Inflammatory macrophage (primary cell): Measurements from ENCODE around the gene TBCD.

Experiments used
- DNase-seq, 2 donors: peaks; one replicate each; pipeline ENCODE4 v3.0.0-alpha.2; 2020 to 2022

The TBCD gene

DNA sequence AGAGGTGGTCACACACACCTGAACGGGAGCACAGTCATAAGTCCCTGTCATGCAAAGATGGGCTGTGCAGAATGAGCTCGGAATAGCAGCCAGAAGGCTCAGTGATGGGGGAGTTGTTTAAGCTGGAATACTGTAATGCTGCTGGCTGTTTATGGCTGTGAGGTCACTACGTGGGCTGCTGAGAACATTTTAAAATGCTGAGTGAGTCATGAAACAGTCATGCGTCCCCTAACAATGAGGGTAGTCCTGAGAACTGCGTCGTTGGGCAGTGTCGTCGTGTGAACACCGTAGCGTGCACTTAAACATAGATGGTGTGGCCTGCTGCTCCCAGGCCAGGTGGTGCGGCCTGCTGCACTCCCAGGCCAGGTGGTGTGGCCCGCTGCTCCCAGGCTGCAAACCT, 39.7 kb downstream of the TBCD start:
- DNase-seq: no peak

DNA sequence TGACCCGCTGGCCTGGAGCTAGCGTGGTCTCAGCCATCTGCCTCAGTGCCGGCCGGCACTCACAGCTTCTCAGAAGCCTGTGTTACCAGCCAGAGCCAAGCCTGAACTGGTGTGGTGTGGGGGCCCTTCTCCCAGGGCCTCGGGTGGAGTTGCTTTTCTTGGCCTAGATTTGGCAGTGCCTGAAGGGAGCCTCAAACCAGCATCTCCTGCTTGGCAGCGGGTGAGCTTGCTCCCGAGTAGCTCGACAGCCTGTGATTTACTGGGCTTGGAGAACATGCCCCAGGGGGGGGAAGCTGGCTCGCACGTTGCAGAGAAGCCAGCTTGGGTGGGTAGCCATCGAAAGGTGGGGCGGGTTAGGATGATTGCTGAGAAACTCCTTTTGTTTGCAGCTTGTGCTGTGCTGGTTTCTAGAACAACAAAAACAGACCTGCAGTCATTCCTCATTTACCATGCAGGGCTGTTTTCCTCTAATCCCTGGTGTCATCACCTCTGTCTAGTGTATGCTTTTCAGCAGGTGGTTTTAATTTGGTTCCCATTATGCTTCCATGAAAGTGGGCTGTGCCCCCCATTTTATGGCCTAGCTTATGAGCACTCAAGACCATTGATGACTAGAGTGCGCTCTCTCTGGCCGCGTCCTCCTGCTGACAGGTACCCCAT, 42.2 kb downstream of the TBCD start:
- no peak for DNase-seq

DNA sequence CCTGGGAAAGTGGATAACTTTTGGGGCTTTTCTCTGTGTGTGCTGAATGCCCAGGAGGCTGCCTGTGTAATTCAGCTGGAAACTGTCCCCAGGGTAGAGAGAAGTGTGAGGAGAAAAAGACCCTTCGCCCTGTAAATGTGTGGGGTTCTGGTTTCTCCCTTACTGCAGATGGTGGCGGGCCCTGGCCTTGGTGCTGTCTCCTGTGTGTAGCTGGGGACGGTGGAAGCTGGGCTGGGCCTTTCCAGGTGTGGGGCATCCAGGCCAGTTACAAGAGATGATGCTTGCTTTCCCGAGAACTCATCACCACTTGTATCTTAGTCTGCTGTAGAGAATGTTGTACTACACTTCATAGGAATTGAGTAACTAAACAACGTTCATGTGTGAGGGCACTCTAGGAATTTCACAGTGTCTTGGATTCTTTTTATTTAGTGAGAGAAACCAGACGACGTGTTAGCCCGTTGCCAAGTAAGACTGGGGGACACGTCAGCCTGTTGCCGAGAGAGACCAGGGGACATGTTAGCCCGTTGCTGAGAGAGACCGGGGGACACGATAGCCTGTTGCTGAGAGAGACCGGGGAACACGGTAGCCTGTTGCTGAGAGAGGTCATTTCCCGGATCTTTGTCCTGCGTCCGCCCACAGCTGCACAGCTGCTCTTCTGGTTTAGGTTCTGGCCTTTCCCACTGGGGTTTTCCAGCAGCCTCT, 43.1 kb downstream of the TBCD start:
- no peak for DNase-seq

DNA sequence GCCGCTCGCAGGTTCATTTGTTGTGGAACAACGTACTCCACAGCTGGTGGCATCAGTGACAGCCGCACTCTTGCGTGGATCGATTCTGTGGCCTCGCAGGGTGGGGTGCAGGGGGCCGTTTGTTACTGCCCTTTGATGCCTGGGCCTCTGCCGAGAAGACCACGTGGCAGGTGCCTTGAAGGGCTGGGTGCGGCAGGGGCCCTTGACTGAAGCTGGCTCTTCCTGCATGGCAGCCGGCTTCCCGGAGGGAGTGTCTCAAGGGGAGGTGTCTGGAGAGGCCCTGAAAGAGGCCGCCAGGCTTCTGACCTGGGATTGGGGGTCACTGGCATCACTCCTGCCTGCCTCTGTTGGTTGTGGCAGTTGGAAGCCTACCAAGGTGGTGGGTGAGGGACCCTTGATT, 43.8 kb downstream of the TBCD start:
- no peak for DNase-seq

DNA sequence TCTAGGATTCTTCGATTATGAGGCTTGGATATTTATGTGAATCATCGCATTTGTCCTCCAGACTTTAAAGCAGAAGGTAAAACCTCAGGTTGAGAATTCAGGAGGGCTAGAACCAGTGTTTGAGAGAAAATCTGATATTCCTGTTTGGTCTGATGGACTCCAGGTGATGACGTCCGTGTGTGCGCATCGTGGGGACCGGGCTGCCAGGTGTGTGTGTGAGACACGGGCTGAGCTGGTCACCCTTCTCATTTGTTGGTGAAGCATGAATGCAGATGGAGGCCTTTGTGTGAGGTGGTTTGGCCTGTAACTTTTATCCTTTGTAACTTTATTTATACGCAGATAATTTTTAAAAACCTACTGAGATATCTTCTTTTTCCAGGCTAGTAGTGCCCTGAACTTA, 45.2 kb downstream of the TBCD start:
- no peak for DNase-seq

DNA sequence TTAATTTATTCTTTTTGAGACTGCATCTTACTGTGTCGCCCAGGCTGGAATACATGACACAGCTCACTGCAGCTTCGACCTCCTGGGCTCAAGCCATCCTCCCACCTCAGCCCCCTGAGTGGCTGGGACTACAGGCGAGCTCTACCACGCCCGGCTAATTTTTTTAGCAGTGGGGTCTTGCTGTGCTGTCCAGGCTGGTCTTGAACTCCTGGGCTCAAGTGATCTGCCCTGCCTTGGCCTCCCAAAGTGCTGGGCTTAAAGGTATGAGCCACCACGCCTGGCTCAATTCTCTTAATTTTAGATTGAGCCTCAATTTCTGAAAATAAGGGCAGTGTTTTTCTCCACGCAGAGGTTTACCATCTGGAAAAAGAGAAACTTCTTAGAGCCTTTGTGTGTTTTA, 46.9 kb downstream of the TBCD start:
- DNase-seq: no peak

DNA sequence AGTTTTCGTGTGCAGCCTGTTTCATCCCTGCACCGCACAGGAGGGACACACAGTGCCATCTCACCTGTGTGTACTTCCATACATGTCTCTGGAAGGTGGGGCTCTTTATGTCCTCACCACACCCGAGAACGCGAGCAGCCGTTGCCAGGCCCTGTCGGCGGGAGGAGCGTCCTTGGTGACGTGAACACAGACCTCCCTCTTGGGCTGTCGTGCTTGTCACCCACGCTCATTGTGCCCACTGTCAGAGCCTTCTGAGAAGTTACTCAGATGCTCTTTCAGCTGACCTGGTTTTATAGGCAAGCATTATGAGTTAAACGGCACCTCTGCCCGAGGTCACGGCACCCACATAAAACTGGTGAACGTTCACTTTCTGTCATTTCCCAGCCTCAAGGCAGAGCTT, 47.7 kb downstream of the TBCD start:
- DNase-seq: no peak

DNA sequence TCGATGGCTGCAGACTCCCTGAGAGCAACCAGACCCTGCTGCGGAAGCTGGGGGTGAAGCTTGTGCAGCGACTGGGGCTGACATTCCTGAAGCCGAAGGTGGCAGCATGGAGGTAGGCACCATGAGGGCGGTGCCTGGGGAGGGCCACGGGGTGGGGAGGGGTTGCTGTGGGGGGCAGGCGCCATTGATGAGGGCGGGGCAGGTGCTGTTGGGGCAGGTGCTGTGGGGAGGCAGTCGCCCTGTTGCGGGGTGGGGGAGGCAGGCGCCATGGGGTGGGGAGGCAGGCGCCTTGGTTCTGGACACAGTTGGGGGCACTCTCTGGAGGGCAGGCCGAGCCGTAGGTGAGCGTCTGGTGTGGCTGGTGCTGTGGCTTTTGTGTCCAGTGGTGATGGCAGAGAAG, 49.0 kb downstream of the TBCD start:
- no peak for DNase-seq

DNA sequence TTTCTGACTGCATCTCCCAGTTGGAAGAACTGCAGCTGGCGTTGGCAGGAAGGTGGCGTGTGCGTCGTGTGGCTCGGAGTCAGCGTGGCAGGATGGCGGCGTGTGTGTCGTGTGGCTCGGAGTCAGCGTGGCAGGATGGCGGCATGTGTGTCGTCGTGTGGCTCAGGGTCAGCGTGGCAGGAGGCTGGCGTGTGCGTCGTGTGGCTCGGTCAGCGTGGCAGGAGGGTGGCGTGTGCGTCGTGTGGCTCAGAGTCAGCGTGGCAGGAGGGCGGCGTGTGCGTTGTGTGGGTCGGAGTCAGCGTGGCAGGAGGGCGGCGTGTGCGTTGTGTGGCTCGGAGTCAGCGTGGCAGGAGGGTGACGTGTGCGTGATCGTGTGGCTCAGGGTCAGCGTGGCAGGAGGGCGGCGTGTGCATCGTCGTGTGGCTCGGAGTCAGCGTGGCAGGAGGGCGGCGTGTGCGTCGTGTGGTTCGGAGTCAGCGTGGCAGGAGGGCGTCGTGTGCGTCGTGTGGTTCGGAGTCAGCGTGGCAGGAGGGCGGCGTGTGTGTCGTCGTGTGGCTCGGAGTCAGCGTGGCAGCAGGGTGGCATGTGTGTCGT, 49.6 kb downstream of the TBCD start:
- DNase-seq: no peak

DNA sequence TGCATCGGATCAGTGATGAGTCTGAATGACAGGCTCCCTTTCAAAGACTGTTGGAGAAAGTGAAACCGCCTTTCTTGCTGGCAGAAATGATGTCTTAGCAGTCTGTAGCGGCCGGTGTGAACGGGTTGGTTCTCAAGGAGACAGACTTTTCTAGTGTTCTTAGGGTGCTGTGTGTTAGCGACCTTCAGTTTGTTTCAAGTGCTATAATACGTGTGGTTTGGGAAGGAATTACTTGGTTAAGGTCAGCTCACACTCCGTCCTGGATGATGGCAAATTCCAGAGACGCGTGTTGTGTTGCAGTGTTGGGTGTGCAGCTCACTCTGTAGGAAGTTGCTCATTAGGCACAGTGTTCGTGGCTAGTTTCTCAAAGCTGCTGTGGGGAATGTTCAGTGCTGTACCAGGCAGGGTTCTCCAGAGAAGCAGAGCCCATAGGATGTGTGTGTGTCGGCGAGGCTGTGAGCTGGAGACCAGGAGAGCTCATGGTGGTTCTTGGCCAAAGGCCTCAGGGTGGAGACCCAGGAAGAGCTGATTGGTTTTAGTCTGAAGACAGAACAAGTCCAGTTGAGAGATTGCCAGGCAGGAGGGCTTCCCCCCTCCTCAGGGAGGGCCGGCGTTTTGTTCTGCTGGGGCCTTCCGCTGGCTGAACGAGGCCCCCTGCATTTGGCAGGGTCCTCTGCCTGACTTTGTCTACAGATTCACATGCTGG, 50.4 kb downstream of the TBCD start:
- DNase-seq: no peak

DNA sequence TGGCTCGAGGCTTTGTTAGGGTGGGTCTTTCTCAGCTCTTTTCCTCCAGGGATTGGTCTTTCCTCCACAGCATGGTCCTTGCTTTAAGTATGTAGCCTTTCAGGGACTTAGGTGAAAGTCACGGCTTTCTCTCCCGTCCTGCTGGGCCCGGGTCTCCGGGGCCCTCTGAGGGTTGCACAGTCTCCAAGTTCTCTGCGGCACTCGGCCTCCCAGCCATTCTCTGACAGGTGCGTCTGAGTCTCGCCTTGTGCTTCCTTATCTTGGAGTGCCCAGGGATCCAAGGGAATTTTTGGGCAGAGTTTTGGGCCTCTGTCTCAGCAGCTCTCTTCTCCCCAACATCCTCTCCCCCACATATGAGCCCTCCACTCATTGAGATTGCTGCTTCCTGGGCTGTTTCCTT, 51.3 kb downstream of the TBCD start:
- DNase-seq: no peak

DNA sequence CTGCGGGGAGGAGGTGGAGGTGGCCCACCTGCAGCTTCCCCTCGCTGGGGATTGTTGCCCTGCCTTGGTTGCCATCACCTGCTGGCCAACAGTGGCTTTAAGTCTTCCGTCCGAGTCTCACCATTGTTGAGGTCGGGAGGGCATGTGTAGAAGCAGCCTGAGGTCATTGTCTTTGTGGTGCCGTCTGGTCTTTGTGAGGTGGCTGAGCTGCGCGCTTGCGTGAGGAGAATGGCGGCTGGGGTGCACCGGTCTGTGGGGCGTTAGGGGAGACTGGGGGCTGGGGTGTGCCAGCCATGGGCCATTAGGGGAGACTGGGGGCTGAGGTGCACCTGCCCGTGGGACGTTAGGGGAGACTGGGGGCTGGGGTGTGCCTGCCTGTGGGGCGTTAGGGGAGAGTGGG, 51.7 kb downstream of the TBCD start:
- no peak for DNase-seq

DNA sequence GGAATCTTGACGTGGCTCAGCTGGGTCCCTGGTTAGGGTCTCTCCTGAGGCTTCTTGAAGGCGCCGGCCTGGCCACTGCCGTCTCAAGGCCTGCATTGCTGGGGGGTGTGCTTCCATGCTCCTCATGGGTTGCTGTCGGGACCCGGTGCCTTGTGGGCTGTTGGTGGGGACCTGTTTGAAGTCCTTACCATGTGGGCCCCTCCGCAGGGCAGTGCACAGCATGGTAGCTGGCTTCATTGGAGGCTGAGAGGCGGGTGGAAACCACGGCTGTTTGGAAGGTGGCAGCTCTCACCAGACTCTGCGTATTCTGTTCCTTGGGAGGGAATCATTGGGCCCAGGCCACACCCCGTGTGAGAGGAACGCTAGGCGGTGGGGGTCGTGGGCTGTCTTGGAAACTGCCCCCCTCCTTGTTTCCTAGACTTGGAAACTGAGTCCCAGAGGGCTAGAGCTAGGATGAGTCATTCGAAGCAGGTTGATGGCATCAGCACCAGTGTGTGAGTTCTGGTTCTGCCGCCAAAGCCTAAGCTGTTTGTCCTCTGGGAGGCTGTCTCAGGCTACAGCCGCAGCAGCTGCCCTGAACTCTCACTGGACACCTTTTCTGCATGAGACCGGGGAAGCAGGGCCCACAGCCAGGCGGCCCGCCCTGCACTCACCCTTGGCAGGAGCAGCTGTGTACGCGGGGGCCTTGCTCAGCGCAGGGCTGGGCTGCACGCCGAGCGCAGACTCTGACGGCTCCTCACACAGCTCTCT, 52.8 kb downstream of the TBCD start:
- no peak for DNase-seq

DNA sequence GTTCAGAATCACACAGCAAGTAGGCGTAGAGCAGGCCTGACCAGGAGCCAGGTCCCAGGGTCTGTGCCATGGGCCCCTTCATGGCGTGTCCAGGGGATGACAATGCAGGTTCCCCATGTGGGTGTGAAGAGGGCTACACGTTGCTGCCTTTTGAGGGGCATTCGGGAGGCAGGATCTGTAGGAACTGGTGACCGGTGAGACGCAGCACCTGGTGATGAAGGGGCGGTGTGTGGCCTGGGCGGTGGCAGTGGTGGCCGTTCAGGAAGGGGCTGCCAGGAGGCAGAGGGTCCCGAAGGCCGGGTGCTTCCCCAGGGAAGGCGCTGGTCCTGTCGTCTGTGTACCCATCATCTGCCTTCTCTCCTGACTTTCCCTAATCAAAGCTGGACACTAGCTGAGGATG, 53.4 kb downstream of the TBCD start:
- DNase-seq: no peak

DNA sequence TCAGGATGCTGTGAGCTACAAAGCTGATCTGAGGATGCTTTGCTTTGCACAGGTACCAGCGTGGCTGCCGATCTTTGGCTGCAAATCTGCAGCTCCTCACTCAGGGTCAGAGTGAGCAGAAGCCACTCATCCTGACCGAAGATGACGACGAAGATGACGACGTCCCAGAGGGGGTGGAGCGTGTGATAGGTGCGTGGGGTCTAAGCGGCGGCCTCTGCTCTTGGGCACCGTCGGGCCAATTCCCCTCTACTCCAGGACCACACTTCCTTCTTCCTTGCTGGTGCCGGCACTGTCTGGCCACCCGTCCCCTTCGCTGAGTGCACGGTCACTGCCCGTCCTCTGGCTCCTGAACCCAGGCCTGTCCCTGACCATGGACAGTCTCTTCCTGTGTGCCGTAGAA, 54.0 kb downstream of the TBCD start:
- no peak for DNase-seq

DNA sequence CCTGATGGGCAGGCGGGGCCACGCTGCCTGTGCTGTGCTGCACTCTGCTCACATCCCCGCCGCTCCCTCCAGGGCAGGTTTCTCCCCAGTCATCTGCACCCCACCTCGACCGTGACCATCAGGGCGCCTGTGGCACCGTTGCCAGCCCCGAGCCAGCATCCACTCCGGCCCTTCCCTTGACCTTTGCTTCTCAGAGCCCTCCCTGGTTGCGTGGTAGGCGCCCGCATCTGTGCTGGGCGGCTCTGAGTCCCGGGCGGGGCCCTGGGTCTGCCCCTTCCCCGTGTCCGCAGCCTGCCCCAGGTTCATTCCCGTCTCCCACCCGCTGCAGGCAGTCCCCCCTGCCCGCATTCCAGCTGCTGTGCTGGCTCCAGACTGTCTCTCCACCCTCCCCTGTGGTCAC, 54.8 kb downstream of the TBCD start:
- DNase-seq: no peak

DNA sequence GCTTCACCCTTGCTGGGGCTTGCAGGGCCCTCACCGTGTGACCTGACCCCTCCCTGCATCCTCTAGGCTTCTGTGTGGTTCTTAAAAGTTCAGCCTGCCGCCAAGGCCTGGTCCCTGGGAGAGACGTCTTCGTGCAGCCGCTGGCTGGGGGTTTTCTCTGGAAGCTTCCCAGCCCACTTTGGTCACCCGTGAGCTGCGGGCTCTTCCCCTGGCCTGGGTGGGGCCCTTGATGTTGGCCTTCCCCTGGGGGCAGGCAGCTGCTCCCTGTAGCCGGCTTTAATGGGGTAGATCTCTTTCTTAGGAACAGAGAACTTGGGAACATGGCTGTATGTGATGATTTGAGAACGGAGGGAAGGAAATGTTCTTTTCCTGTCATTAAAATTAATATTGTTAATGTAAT, 55.2 kb downstream of the TBCD start:
- no peak for DNase-seq

DNA sequence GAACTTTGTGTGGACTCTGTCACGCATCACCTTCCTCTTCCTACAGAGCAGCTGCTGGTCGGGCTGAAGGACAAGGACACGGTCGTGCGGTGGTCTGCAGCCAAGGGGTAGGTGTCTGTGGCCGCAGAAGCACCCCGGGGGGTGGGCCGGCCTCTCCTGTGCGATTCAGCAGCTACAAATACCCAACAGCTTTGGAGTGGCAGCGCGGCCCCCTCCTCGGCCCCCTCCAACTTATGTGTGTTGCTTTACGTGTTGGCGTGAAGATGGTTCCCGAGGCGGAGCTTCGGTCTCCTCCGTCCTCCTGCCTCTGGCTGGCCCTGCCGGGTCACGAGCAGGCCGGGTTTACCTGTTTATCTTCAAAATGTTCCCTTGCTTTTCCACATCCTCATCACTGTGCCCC, 55.7 kb downstream of the TBCD start:
- no peak for DNase-seq

DNA sequence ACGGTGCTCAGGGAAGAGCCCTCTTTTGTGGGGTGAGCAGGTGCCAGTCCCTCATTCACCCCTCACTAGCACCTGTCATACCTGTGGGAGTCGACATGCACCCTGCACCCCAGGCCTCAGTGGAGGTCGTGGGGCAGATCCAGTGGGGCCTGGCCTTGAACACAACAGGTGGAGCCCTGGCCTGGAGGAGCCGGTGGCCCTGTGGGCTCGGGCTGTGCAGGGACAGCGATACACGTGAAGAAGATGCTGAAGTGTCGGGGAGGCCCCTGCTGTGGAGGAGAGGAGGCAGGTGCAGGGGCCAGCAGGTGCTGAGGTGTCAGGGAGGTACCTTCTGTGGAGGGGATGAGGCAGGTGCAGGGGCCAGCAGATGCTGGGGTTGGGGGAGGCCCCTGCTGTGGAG, 56.1 kb downstream of the TBCD start:
- no peak for DNase-seq

DNA sequence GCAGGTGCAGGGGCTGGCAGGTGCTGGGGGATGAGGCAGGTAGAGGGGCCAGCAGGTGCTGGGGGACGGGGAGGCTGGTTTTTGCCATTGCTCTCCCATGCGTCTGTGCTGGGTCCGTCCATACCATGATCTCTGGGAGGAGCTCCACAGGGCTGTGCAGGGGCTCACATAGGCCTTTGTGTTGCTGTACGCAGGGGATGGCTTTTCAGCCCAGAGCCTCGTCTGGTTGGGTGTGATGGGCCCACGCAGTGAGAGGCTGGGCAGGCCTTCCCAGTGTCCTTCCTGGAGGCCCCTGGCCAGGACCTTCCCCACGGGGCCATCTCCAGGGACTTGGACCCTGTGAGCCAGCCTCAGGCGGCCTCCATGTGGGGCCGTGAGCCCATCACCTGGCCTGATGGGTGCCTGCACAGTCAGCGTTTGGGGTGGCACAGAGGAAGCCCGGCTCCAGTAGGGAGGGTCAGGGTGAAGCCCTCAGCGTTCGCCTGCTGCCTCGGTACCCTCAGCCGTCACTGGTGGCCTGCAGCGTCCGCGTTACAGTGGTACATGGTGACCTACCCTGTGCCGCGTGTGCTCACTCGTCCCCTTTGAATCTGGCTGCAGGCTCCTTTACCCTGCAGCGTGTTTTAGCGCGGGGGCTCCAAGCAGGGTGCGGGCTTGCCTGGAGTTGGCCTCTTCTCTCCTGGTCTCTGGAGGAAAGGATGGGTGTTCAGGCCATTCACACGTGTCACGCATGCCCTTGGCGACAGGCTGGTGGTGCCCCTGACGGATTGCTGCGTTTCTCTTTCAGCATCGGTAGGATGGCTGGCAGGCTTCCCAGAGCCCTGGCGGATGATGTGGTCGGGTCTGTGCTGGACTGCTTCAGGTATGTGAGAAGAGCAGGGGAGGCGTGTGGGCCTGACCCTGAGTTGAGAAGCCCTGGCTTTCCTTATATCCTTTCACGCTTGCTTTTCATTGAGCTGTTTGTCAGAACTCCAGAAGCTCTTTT, 57.3 kb downstream of the TBCD start:
- no peak for DNase-seq

DNA sequence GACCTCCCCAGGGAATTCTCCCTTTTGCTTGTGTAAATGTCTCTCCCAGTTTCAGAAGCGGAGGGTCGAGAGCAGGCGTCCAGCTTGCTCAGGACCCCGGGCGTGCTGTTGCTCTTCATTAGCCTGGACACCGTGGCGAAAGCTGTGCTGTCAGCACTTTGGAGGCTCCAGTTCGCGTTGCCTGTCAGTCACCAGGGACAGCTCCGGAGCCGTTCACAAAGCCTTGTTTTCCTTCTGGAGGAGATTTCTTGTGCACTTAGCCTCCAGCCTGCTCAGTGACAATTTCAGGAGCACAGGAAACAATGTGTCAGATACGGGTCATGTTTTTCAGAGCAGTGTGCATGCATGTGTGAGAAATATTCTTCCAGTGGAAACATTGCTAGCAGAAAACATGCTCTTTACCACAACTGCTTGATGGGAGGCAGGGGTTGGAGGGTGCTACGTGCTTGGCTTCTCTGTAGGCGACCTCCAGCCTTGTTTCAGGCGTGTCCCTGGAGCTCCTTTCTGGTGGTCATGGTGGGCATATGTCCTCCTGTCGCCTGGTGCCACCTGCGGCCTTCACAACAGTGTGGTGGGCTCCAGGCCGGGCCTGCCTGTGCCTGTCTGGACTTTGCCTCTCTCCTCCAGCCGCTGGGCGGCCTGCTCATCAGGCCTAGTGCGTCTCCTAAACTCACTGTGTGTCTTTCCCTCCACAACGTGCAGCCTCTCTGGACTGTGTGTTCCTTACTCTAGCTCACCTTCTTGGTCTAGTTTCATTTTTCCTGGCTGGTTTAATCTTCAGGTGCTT, 59.0 kb downstream of the TBCD start:
- DNase-seq: no peak
